Epidermal melanocyte (primary cell): ENCODE measurements around the gene PPP4C.
"Not testable (repeated sequence)": the region's sequence is repeated elsewhere in the genome, so short reads cannot be mapped to it uniquely, and the experiment has no call there.

Experiments used
- DNase-seq: peaks from one replicate; pipeline ENCODE4 v3.0.0; 2011; ENCODE audit warnings: low spot score; ENCODE audit not compliant: insufficient read length

The PPP4C gene

DNA sequence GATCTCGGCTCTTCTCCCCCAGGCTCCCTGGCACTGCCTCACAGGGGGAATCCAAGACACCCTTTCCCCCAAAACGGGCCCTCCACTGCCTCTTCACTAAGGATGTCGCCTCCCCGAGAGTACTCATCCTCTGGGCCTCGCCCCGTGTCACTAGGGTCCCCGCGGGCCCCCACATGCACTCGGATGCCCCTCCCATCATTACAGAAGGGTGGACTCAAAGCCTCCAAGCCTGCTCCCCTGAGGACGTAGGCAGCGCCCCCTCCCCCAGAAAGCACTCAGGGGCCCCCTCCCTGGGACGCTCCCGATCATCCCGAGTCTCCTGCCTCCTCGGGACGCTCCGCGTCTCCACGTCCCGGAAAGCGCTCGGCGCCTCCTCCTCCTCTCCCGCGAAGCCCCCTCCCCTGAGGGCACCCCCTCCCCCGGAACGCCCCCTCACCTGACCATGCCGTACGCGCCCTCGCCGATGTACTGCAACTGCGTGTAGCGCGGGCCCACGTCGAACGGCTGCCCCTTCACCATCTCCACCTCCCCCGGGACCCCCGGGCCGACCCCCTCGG, 46.9 kb downstream of the PPP4C start:
- no peak for DNase-seq

GRCh38 chr16:30124985-30125379, 49.2 kb downstream of the PPP4C start:
- no peak for DNase-seq

GRCh38 chr16:30125690-30126089, 49.9 kb downstream of the PPP4C start:
- DNase-seq, result not testable (repeated sequence)

GRCh38 chr16:30127993-30128392, 52.2 kb downstream of the PPP4C start:
- no peak for DNase-seq

GRCh38 chr16:30131869-30132475, 56.2 kb downstream of the PPP4C start:
- no peak for DNase-seq

DNA sequence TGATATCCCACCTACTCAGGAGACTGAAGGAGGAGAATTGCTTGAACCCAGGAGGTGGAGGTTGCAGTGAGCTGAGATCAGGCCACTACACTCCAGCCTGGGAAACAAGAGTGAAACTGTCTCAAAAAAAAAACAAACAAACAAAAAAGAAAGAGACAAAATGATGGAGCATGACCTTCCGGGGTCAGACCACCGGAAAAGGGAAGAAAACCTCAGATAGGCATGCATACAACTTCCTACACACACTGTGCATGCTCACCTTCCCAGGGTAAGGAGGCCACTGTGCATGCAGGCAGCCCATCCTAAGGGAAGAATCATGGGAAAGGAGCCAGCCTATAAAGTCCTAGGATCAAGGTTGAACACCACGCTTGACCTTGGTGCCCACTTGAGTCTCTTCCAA, 56.8 kb downstream of the PPP4C start:
- no peak for DNase-seq
